SJCRH30 (cell line): ENCODE results near the gene SESN3. TPM values are rescaled to one million over a fixed set of nuclear protein-coding genes. Genes with fewer than 3 reads are reported as not detected.

Source experiments
- DNase-seq, 2 experiments: peaks; one replicate each; pipeline ENCODE4 v3.0.0-alpha.2; 2015 to 2020
- H3K27ac ChIP-seq: fragments of 250-450 bp; sonication (Bioruptor Pico); 2 replicates; pipeline ENCODE4 v1.5.1; 2020; ENCODE audit warnings: mild to moderate bottlenecking, moderate library complexity
- H3K27me3 ChIP-seq: fragments of 250-450 bp; sonication (Bioruptor Pico); 2 replicates; pipeline ENCODE4 v1.5.1; 2020; ENCODE audit warnings: mild to moderate bottlenecking, moderate library complexity
- H3K36me3 ChIP-seq: fragments of 250-450 bp; sonication (Bioruptor Pico); 2 replicates; pipeline ENCODE4 v1.5.1; 2020; ENCODE audit warnings: mild to moderate bottlenecking, moderate library complexity
- H3K4me1 ChIP-seq: fragments of 250-450 bp; sonication (Bioruptor Pico); 2 replicates; pipeline ENCODE4 v1.5.1; 2020; ENCODE audit warnings: mild to moderate bottlenecking, moderate library complexity
- H3K4me3 ChIP-seq: fragments of 250-450 bp; sonication (Bioruptor Pico); 2 replicates; pipeline ENCODE4 v1.5.1; 2020; ENCODE audit warnings: mild to moderate bottlenecking, moderate library complexity
- H3K9me3 ChIP-seq: fragments of 250-450 bp; sonication (Bioruptor Pico); replicated peaks from 2 replicates; pipeline ENCODE4 v1.5.1; 2020; ENCODE audit warnings: mild to moderate bottlenecking, moderate library complexity
- total RNA-seq: library from RNA; depleted of rRNA; stranded (reverse); fragments of >200 nt; shearing (Covaris generic); gene quantifications from 2 replicates; pipeline ENCODE4 v1.2.3, GENCODE V29; 2014

SESN3 gene
- total RNA-seq, 1 experiment from 2014 or later = 12.2 TPM

DNA sequence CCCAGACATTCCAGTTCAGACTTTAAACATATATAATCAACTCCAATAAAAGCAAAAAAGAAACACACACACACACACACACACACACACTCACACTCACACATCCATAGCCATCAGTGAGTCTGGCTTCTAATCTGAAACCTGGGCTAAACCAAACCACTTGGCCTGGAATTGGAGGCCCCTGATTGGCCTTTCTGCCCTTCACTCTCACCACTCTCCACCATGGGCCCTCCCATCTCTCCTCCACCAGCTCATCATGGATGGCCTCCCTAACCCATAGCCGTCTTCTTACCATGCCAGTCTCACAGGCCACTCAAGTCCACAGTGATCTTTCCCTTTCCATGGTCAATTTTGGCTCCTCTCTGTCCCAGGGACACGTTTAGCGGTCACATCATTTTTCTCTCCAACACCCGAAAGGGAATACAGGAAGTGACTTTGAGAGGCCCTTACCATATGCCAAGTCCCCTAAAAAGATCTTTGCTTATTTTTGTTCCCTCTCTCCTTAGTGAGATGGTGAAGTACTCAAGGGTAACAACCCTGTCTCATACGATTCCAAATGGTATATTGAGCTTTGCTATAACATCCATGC lies 74.8 kb downstream of the SESN3 start:
- DNase-seq = no peak
- Histone ChIP-seq H3K4me3 (no peak overlapping the region), H3K27me3 (no peaks in the 10 kb centered on the region), H3K4me1 (no peaks in the 10 kb centered on the region), H3K9me3 (no peaks in the 10 kb centered on the region), H3K27ac (no peak overlapping the region), H3K36me3 (no peaks in the 10 kb centered on the region)

DNA sequence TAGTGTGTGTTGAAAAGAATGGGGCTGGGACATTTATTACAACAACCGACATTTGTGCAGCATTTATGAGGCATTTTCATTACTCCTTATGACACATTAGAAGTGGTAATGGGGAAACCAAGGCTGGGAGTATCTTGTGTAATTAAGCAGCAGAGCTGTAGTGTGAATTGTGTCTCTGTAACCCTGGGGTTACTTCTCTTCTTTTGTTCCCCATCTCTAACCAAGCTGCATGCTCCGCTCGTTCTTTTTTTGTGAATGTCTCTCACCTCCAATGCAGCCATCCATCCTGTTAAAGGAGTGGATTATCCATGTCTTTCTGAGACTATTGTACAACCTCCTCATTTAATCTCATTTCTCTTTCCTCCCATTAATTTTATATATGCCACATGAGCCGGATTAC lies 75.6 kb downstream of the SESN3 start:
- no peaks in the 10 kb centered on the region for H3K27me3 ChIP-seq

DNA sequence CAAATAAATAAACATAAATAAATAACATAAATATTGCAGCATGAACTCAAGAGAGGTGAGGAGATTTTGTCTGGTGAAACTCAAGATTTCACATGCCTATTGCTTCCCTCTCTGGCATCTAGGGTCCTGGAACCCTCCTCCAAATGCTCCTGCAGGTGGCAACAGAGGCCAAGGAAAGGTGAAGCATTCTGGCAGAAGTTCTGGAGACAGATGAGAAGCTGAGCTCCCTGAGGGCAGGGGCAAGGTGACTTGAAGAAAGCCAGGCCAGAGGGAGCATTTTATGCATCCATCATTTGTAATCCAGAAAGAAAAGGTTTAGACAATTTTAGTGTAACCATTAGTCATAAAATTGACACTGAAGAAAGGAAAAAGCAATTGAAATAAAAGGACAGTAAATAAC lies 76.5 kb downstream of the SESN3 start:
- Histone ChIP-seq H3K27ac (no peak overlapping the region), H3K4me3 (no peak overlapping the region), H3K4me1 (peaks cover 5% of the 10 kb centered on the region; the same call in 1 of the 2 replicates), H3K9me3 (no peaks in the 10 kb centered on the region), H3K36me3 (no peaks in the 10 kb centered on the region), H3K27me3 (no peaks in the 10 kb centered on the region)
- peak; percentile 39 to 69 for DNase-seq

More for the DNA sequence above, 75.6 kb downstream of the SESN3 start:
- no peak for DNase-seq
- no peaks in the 10 kb centered on the region for H3K9me3 ChIP-seq
- no peak overlapping the region for H3K27ac ChIP-seq
- no peaks in the 10 kb centered on the region for H3K36me3 ChIP-seq
- no peaks in the 10 kb centered on the region for H3K4me1 ChIP-seq
- no peak overlapping the region for H3K4me3 ChIP-seq

DNA sequence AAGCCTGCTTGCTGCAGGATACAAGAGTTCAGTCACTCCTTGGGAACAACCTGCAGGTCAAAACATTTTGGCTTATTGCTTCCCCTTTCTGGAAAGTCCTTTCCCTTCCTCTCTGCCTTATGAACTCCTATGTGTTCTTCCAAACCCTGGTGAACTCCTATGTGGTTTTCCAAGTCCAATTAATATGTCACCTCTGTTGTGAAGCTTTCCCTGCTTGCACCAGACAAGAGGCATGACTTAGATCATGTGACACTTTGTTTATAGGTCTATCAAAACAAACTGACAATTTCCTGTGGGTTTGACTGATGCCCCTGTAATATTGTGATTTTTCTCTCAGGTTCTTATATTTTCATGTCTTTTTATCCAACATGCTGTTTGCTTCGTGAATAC lies 77.2 kb downstream of the SESN3 start:
- Histone ChIP-seq H3K4me3 (no peak overlapping the region), H3K27me3 (no peaks in the 10 kb centered on the region), H3K36me3 (no peaks in the 10 kb centered on the region), H3K9me3 (no peaks in the 10 kb centered on the region), H3K4me1 (peaks cover 9% of the 10 kb centered on the region), H3K27ac (no peak overlapping the region)
- no peak for DNase-seq

DNA sequence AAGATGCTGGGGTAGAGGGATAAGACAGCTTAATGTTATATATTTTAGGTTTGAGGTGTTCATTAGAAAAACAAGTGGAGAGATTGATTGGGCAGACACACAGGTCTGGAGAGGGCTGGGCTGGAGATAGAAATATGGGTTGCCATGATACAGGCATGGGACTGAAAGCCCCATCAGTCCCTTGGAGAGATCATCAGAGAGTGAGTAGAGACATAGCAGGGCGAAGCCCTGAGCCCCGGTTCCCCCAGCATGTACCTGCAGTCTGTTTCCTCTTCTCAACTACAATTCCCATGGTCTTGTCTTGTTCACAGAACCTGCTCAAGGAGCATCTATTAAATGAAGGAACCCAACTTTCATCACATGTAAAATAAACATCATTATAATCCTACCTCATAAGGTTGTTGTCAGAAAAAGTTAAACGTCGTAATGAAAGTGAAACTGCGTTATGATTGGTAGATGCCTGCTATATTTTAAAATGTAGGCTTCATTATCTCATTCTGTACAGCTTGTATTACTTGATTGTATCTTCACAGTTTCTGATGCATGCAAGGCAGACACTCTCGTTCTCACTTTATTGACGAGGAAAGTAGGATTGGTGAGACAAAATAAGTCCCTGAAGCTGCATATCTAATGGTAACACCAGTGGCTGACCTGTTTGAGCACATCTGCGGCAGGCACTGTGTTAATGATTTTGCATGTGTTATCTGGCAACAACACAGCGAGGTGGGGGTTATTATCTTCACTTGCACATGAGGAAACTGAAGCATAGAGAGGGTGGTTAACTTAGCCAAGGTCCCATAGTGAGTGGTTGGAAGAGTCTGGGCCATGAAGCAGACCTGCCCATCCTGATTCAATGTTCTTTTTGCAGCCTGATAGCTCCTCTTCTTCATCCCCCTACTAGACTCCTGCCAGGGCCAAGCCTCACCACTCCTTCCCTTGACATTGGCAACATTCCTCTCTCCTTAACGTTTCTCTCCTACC lies 77.8 kb downstream of the SESN3 start:
- Histone ChIP-seq H3K27me3 (no peaks in the 10 kb centered on the region), H3K27ac (no peak overlapping the region), H3K36me3 (no peaks in the 10 kb centered on the region), H3K4me1 (peaks cover 16% of the 10 kb centered on the region), H3K4me3 (no peak overlapping the region), H3K9me3 (no peaks in the 10 kb centered on the region)
- no peak for DNase-seq

DNA sequence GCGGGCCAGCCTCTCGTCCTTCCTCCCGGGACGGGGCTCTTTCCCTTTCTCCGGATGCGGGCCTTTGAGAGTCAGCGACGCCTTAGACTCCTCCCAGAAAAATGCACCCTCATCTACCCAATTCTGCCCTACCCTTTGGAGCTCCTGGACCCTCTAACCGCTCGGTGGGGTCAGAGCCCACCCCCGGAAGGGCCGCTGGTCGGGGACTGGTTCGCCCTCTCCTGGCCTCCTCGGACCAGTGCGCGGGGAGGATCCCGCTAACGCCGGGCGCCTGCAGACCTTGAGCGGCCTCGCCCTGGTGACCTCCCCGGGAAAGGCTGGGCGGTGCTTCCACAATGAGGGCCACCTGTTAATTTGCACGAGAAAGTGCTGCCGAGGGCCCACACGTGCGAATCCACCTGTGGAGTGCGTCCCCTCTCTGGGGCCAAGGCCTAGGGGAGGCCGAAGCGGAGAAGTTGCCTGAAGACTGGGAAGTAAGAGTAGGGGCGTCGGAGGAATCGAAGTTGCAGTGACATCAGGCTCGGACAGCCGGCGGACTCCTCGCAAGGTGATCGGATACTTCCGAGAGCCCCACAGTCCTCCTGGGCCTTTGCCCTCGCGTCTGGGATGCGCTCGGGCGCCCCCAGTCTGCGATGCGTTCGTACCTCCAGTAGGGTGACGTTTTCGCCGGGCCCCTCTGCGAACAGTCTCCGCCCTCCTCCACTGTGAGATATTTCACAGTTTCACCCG lies 79.9 kb downstream of the SESN3 start:
- Histone ChIP-seq H3K27me3 (no peaks in the 10 kb centered on the region), H3K27ac (no peak overlapping the region), H3K4me1 (peaks cover 27% of the 10 kb centered on the region), H3K4me3 (no peak overlapping the region), H3K36me3 (no peaks in the 10 kb centered on the region), H3K9me3 (no peaks in the 10 kb centered on the region)
- peak; percentile 49 to 68 for DNase-seq

DNA sequence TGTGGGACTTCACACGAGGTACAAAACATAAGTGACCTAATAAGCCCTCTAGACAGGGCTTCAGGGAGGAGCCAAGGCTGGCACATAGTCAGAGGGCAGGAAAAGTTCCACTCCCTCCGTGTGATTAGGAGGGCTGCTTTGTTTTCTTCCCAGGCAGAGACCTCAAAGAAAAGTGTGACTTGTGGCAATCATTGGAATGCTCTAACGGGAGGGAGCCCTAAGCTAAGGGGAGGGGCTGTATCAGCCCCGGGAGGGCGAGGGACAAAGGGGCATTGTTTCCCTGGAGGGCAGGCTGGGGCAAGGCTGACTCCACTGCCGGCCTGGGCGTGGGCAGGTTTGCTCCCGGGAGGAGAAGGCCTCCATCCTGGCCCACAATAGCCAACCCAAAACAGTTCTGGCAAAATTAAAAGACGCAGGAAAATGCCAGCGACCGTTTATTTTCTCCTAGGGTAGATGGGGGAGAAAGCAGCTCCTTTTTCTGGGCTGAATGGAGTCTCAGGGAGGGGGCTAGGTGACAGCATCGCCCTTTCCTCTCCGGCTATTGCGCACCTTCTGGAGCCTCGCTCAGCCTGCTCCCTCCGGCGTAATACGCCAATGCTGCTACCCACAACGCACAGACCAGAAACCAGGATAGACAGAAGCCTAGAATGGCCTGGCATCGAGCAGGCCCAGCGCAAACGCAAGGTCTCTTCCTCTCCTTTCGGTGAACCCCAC lies 81.2 kb downstream of the SESN3 start:
- Histone ChIP-seq H3K27ac (peak overlapping the region; percentile 24), H3K27me3 (no peaks in the 10 kb centered on the region), H3K36me3 (no peaks in the 10 kb centered on the region), H3K4me3 (no peak overlapping the region), H3K4me1 (peaks cover 27% of the 10 kb centered on the region), H3K9me3 (no peaks in the 10 kb centered on the region)
- peak; percentile 77 to 81 for DNase-seq

DNA sequence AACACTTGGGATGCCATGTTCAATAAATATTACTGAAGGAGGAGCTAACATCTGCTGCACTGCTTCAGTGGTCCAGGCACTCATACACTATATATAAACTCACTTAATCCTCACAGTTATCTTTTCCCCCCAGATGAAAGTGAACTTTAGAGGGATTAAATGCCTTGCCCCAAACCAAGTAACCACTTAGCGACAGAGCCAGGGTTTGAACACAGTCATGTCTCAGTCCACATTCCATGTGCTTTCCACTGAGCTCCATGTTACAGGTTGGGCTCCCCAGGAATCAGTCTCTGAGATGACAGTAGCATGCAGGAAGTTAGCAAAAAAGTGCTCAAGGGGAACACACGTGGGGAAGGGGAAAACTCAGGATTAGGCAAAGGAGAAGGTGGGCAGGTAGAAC lies 82.1 kb downstream of the SESN3 start:
- DNase-seq = peak in 1 of 2 experiments; percentile 50
- Histone ChIP-seq H3K4me1 (peaks cover 27% of the 10 kb centered on the region), H3K27ac (no peak overlapping the region)

DNA sequence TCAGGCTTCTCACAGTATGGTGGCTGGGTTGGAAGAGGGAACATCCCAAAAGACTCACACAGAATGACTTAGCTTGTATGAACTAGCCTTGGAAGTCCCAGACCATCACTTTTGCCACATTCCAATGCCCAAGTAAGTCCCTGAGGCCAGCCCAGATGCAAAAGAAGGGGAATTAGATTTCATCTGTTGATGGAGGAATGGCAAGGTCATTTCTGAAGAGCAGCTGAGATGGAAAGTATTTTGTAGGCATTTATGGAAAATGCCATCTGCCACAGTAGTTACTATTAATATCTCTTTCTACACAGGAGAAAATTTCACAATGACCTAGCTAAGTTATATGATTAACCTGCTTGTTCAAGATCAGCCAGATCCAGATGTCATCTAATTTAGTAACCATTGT lies 82.6 kb downstream of the SESN3 start:
- H3K4me3 ChIP-seq = no peak overlapping the region
- no peak overlapping the region for H3K27ac ChIP-seq
- H3K27me3 ChIP-seq = no peaks in the 10 kb centered on the region
- H3K4me1 ChIP-seq = peaks cover 27% of the 10 kb centered on the region
- no peak for DNase-seq
- H3K36me3 ChIP-seq = no peaks in the 10 kb centered on the region
- H3K9me3 ChIP-seq = no peaks in the 10 kb centered on the region

More for the DNA sequence above, 82.1 kb downstream of the SESN3 start:
- Histone ChIP-seq H3K4me3 (no peak overlapping the region), H3K27me3 (no peaks in the 10 kb centered on the region), H3K36me3 (no peaks in the 10 kb centered on the region), H3K9me3 (no peaks in the 10 kb centered on the region)

DNA sequence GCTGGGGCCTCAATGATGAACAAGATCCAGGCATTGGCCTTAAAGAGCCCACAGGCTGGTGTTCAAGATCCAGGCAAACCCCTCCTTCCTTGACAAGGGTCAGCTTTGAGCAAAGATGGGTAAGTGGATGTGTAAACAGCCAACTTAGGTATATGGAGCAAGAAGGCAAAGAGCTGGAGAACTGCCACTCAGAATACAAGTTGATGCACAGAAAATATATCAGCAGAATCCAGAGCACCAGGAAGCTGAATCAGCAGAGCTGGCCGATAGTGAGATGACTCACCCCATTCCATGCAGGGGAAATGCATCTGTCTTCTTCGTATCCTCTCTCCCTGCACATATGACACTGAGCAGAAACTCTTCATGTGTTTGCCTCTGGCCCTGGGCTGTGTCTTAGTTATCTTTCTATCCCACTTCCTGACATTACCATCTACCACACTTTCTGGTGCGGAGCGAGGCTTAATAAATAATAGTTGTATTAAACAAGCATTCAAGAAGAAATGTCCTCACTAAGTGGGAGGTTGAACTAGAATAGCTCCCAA lies 83.6 kb downstream of the SESN3 start:
- Histone ChIP-seq H3K4me3 (no peak overlapping the region), H3K27ac (no peak overlapping the region), H3K9me3 (no peaks in the 10 kb centered on the region), H3K27me3 (no peaks in the 10 kb centered on the region), H3K4me1 (peaks cover 27% of the 10 kb centered on the region), H3K36me3 (no peaks in the 10 kb centered on the region)
- DNase-seq = peak; percentile 53 to 71

DNA sequence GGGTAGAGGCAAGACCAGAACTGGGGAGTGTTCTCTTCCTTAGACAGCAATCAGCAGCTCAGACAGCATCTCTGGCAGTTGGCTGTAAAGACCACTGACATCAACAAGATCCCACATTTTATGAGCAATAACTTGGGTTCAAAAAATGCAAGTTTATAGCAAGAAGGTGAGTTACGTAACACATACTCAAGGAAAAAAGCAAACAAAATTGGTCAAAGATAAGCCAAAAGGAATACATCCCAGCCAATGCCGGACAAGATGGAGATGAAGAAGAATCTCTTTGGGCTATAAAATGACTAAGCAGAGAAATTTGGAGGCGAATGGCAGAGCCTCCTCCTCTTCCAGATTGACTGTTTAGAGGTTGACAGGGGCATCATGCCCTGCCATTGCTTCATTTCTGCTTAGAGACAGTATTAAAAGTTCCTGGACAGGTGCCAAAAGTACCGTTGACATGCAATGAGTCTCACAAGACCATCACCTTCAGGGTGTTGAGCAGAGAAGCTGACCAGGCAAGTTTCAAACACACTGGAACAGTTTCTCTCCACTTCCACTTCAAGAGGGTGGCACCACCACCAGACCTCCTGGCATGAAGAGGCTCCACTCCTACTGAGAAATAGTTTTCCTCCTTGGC lies 85.5 kb downstream of the SESN3 start:
- Histone ChIP-seq H3K27me3 (no peaks in the 10 kb centered on the region), H3K36me3 (no peaks in the 10 kb centered on the region), H3K27ac (no peak overlapping the region), H3K4me3 (no peak overlapping the region), H3K9me3 (no peaks in the 10 kb centered on the region), H3K4me1 (peaks cover 27% of the 10 kb centered on the region)
- DNase-seq = no peak

DNA sequence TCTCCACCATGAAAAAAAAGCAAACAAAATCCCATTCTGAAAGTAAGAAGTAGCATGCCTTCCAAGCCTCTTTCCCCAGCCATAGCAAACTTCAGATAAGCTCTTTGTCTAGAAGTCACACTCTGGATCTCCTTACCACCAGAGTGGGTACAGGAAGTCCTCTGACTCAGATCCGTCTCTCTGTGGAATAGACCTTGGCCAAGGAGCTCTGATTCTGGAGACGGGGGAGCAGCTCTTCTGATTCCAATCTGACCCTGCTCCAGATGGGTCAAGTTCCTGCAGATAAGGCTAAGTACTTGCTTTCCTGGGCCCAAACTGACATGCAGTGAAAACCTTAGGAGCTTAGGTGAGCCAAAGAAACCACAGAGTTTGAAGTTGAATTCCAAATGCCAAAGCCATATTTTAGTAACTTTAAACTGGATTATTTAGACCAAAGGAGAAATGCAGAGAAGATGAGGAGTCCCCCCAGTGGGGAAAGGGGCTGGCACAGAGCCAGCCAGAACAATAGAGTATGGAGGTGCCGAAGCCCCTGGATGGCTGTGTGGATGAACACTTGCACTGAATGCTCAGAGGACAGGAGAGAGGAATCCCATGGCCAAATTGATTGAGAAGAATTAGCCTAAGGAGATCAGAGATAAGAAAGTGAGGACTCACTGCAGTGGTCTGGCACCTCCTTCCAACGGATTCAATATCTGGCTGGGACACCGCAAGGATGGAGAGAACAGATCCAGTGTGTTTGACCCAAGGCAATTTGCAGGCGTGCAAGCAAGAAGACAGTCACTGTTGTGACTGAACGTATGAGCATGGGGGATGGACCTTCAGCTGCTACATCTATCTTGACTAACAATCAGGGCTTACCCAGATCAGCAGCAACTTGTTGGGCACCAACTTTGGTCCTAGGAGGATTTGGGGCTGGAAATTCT lies 86.4 kb downstream of the SESN3 start:
- DNase-seq = no peak
- H3K4me1 ChIP-seq = peaks cover 22% of the 10 kb centered on the region
- no peaks in the 10 kb centered on the region for H3K36me3 ChIP-seq
- no peaks in the 10 kb centered on the region for H3K27me3 ChIP-seq
- no peaks in the 10 kb centered on the region for H3K9me3 ChIP-seq
- no peak overlapping the region for H3K27ac ChIP-seq
- H3K4me3 ChIP-seq = no peak overlapping the region

DNA sequence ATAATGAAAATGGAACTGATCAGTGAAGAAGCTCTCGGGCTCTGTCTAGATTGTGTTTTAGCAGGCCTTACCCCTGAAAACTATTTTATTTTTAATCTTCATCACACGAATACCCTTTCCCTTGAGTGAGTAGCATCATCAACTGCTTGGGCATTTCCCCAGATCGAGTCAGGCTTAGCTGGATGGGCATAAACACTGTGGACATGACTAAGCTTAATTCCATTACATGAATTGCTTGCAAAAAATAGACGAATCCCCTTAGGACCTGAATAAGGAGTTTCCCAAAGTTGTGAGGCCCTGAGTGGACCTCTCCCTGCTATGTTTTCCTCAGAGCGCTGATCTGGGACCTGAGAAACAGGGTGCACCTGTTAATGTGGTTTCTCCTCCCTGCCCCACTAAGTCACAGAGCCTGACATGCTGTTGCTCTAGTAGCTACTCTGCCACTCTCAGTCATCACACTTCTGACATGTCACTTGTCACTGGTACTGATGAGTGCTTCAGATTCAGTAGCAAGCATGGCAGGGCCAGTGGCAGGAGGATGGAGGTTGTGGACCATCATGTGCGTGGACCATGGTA lies 87.8 kb downstream of the SESN3 start:
- no peaks in the 10 kb centered on the region for H3K9me3 ChIP-seq
- H3K4me3 ChIP-seq = no peak overlapping the region
- H3K27me3 ChIP-seq = no peaks in the 10 kb centered on the region
- H3K36me3 ChIP-seq = no peaks in the 10 kb centered on the region
- H3K27ac ChIP-seq = no peak overlapping the region
- peaks cover 11% of the 10 kb centered on the region for H3K4me1 ChIP-seq
- DNase-seq = no peak
